Measurements from ENCODE around the gene RANBP2.

The RANBP2 gene

DNA sequence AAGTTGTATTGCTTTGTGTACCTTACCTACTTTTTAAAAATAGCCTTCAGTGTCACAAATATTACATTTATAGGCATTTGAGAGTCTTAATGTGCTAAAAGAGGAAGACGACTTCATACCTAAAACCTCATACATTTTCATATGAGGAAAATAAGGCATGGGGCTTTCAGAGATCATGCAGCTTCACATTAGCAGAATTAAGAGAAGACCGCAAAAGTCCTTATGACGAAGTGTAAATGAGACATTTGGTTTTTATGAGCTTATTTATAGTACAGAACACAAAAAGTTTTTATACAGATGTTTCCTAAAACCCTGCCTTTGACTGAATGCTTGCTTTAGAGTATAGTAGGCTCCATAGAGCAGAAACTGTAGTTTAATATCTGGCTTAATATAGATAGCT, 57.2 kb downstream of the RANBP2 start:
- no peak for DNase-seq

DNA sequence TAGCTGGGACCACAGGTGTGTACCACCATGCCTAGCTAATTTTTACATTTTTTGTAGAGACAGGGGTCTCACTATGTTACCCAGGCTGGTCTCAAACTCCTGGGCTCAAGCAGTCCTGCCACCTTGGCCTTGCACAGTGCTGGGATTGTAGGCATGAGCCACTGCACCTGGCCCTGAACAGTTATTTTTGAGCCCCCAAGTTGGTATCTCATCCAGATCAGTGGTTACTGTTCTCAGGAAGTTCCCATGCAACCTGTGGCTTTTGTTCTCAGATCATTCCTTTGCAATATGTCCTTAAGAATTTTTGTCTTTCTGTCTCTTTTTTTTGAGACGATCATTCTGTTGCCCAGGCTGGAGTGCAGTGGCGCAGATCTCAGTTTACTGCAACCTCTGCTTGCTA, 59.6 kb downstream of the RANBP2 start:
- DNase-seq: no peak

DNA sequence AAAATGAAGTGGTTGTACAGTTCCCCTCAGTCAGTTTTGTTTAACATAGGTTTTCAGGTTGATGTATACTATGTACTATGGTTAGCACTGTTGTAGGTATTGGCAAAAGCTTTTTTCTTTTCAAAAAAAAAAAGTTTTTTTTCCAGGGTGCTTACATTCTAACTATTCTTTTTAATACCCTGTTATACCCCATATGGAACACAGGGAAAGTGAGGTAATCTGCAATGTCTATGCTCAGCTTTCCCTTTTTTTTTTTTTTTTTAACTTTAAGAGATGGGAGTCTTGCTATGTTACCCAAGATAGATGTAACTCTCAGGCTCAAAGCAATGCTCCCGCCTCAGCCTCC, 66.7 kb downstream of the RANBP2 start:
- no peak for DNase-seq

DNA sequence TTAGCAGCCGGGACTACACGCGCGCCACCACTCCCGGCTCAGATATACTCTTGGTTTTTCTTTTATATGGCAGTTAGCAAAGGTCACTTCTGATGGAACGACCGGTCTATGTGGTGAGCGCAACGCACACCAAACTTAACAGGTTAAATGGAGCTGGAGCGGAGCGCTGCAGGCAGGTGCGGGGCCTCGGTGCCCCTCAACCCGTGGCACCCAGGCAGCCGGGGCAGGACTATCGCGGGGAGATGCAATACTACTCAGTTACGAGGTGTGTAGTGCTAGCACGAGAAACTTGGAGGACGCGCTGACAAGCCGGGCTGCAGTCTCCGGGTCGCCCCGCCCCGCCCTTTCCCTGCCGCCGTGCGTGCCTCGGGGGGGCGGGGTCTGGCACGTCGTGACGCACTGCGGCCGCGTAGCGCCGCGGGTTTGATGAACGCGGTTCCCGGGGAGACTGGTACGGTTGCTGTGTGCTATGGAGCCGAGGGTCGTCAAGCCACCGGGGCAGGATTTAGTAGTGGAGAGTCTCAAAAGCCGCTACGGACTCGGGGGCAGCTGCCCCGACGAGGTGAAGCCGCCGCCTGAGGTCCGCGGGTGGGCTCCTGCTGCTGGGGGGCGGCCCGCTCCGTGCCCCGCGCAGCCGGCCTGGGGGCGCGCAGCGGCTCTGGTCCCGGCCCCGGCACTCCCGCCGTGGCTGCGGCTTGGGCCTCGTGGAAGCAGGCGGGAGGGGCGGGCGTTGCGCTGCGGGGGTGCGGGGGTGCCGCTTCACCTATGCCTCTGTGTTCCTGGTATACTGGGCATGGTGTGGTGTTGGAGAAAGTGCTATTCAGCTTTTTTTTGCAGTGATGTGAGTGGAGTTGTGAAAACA, 67.3 kb downstream of the RANBP2 start, which contains the start of gene CCDC138:
TSS of gene CCDC138 (plus strand) at position 418 of the 862 bp plus-strand sequence. CDS start at position 470, 52 bp downstream.
- peak; percentile 95 for DNase-seq

DNA sequence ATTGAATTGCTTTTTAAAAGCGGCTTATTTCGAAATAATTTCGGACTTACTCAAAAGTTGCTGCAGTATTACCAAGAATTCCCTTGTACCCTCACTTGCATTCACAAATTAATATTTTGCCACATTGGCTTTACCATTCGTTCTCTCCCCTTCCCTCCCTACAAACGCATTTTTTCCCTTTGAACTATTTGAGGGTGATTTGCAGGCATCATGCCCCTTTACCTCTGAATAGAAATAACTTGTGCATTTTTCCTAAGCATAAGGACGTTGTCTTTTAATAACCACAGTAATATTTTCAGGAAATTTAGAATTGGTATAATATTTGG, 67.9 kb downstream of the RANBP2 start:
- DNase-seq: no peak

DNA sequence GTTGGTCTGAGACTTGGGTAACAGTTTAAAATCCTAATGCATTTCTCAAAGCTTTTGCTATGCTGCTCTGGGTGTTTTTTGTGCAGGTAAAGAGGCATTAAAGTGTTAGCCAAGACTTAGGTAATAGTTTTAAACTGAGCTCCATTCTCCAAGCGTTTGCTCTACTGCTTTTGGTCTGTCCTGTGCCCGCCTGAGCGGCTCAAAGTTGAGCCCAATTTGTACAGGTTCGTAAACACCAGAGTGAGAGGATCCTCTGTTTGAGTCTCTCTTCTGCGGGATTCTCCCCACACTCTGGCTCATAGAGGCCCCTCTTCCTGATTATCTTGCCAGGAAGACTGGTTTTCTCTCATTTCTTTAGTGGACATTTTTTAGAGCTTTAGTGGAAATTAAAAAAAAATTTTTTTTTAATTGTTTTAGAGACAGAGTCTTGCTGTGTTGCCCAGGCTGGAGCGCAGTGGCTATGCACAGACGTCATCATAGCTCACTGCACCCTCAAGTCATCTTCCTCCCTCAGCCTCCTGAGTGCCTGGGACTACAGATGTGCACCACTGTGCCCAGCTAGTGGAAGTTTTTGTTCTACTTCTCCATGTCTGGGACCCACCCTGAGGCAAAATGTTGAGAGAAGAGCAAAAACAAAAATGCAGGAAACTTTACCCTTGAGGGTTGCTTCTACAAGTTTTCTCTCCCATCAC, 83.9 kb downstream of the RANBP2 start:
- no peak for DNase-seq

DNA sequence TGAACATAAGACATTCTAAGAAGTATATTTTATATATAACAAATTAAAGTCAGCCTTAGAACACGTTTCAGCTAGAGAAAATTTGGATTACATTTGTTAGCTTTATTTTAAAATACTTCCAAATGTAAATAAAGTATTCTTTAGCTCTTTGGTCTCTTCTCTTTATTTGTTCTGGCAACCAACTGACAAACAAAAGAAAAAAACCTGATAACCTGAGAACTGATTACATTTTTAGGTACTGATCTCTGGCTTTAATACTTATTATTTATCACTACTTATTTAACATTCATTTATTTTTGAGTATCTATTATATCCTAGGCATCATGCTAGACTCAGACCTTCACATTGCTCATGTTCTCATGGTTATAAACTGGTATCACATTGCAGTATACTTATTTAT, 85.8 kb downstream of the RANBP2 start:
- no peak for DNase-seq

DNA sequence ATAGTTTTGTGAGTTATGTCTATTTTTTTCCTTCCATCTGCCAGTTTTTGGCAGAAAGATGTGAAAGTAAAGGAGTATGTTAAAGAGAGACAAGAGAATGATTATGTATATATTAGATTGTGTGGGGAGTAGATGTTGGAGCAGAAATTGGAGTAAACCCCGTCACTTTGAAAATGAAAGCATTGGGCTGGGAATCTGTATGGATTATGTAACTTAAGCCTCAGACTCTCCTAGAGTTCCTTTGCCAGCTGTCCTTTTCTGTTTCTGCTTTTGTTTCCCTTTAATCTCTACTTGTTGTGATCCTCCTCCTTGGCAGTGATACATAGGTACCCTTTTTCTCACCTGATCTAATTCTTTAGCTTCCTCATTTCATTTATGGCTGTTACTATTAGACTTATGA, 86.5 kb downstream of the RANBP2 start:
- no peak for DNase-seq

DNA sequence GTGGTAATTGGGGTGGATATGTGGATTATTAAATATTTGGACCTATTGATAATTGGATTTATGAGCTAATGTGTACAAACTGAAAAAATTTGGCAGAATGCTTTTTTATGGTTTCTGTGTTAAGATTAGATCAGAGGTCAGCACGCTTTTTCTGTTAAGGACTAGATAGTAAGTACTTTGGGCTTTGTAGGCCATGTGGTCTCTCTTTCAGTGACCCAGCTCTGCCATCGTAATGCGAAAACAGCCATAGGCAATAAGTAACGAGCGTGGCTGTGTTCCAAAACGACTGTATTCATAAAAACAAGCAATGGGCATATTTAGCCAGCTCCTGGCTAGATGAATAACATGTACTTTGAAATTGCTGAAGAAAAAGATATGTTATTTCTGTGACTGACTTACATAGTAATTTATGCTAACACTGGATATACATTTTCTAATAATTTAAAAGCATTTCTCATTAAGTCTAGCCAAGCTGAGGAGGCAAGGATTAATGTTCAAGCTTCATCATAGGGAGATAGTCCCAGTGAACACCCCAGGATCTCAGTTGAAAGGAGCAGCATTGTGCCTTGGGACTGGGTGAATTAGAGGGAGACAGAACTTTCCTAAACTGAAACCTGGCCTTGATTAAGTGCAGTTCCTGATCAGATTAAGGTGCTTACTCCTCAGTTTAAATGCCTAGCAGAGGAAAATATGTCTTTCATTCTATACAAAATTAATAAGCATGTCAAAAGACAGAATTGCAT, 87.3 kb downstream of the RANBP2 start:
- no peak for DNase-seq

DNA sequence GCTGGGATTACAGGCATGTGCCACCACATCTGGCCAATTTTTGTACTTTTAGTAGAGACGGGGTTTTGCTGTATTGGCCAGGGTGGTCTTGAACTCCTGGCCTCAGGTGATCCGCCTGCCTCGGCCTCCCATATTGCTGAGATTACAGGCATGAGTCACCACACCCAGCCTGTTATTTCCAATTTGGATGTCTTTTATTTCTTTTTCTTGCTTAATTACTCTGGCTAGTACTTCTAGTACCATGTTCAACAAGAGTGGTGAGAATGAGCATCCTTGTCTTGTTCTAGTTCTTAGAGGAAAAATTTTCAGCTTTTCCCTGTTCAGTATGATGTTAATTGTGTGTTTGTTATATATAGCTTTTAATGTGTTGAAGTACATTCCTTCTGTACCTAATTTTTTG, 90.7 kb downstream of the RANBP2 start:
- DNase-seq: no peak

DNA sequence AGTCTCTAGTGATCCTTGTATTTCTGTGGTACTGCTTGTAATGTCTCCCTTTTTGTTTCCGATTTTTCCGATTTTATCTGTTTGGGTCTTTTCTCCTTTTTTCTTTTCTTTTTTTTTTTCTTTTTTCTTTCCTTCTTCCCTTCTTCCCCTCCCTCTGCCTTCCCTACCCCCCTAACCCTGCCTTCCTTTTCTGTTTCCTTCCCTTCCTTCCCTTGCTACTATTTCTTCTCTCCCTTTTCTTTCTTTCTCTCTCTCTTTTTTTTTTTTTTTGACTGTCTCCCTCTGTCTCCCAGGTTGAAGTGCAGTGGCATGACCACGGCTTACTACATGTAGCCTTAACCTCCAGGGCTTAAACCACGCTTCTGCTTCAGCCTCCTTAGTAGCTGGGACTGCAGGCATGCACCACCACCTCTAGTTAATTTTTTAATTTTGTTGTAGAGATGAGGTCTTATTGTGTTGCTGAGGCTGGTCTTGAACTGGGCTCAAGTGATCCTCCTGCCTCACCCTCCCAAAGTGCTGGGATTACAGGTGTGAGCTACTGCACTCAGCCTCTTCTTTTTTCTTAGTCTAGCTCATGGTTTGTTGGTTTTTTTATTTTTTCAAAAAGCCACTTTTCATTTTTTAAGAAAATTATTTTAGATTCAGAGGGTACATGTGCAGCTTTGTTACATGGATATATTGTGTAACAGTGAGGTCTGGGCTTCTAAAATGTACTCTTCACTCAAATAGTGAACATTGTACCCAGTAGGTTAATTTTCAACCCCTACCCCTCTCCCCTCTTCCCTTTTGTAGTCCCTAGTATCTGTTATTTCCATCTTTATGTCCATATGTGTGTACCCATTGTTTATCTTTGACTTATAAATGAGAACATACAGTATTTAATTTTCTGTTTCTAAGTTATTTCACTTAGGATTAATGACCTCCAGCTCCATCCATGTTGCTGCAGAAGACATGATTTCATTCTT, 92.0 kb downstream of the RANBP2 start:
- no peak for DNase-seq

DNA sequence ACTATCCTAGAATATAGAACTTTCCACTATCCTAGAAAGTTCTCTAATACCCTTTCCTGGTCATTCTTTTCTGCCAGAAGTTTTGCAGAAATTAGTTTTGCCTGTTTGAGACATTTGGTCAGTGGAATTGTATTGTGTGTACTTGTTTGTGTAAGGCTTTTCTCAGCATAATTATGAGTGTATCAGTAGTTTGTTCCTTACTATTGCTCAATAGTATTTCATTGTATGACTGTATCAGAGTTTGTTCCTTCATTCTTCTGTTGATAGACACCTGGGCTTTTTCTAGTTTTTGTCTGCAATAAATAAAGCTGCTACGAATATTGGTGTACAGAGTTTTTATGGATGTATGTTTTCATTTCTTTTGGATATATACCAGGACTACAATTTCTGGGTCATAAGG, 94.5 kb downstream of the RANBP2 start:
- no peak for DNase-seq

DNA sequence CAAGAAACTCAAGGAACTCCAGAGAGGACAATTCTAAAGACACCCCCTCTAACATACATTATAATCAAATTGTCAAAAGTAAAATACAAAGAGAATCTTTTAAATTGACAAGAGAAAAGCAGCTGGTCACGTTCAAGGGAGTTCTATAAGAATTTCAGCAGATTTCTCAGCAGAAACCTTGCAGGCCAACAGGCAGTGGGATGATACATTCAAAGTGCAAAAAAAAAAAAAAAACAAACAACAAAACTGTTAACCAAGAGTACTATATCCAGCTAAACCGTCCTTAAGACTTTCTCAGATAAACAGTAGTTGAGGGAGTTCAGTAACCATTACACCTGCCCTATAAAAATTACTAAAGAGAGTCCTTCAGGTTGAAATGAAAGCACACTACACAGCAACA, 101.2 kb downstream of the RANBP2 start:
- no peak for DNase-seq

DNA sequence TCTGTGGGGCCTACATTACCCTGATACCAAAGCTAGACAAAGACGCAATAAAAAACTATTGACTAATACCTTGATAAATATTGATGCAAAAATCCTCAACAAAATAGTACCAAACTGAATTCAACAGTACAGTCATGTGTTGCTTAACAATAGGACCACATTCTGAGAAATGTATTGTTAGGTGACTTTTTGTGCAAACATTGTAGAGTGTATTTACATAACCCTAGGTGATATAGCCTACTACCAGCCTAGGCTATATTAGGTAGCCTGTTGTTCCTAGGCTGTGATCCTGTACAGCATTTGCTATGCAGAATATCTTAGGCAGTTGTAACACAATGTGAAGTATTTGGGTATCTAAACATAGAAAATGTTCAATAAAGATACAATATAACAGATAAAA, 104.0 kb downstream of the RANBP2 start:
- no peak for DNase-seq

DNA sequence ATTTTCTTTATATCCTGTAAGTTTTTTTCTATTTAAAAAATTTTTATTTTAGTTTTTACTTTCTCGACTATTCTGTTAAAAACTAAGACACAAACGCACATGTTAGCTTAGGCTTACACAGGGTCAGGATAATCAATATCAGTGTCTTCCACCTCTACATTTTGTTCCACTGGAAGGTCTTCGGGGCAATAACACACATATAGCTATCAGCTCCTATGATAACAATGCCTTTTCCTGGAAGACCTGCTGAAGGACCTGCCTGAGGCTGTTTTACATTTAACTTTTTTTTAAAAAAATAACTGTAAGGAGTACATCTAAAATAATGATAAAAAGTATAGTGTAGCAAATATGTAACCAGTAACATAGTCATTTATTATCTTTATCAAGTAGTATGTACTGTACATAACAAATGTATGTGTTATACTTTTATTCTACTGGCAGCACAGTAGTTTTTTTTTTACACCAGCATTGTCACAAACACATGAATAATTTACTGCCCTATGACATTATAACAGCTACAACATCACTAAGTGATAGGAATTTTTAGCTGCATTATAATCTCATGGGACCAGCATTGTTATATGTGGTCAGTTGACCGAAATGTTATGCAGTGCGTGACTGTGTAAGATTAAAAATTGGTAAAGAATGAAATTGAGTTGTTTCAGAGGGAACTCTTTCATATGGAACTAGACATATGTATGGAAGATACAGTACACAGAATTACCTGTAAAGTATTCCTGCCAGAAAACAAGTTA, 105.2 kb downstream of the RANBP2 start:
- DNase-seq: no peak

DNA sequence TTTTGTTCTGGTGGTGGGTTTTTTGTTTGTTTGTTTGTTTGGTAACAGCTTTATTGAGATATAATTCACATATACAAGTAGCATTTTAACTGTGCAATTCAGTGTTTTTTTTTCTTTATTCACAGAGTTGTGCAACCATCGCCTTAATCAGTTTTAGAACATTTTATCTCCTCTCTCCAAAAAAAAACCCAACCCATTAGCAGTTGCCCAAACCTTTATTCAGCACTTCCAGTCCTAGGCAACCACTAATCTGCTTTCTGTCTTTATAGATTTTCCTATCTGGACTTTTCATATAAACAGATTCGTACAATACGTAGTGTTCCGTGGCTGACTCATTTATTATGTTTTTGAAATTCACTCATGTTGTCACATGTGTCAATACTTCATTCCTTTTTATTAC, 106.0 kb downstream of the RANBP2 start:
- no peak for DNase-seq

DNA sequence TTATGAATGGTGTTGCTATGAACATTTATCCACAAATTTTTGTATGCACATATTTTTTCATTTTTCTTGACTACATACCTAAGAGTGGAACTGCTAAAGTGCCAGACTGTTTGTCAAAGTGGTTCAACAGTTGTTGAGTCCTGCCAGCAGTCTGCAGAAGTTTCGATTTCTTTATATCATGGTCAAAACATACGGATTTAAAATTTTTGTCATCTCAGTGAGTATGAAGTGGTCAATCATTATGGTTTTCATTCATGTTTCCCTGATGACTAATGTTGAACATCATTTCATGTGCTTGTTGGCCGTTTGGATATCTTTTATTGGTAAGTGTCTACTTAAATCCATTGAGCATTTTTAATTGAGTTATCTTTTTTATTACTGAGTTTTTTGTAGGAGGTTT, 106.5 kb downstream of the RANBP2 start:
- DNase-seq: no peak

DNA sequence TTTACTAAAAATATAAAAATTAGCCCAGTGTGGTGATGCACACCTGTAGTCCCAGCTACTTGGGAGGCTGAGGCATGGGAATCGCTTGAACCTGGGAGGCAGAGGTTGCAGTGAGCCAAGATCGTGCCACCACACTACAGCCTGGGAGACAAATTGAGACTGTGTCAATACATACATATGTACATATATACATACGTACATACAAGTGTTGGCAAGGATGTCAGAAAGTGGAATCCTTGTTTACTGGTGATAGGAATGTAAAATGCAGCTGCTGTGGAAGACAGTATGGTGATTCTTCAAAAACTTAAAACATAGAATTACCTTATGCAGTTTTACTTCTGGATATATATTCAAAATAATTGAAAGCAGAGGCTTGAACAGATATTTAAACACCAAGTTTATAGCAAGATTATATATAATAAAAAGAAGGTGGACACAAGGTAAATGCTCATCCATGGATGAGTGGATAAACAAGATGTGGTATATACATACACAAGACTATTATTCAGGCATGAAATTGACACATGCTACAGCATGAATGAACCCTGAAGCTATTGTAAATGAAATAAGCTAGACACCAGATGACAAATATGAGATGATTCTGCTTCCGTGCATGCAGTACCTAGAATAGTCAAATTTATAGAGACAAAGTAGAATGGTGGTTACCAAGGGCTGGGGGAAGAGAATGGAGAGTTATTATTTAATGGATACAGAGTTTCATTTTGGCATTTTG, 110.5 kb downstream of the RANBP2 start:
- DNase-seq: no peak

DNA sequence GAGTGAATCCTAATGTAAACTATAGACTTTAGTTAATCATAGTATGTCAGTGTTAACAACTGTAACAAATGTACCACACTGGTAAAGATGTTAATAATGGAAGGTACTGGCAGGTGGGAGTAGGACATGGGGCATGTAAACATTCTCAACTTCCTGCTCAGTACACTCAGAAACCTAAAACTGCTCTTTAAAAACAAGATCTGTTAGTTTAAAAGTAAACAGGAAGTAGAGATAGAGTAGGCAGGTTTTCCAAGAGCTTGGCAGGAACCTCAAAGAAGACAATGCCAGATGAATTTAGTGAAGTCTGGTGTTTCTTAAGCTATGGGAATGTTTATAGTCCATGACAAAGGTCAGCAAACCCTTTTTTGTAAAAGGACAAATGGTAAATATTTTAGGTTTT, 113.9 kb downstream of the RANBP2 start:
- DNase-seq: no peak

DNA sequence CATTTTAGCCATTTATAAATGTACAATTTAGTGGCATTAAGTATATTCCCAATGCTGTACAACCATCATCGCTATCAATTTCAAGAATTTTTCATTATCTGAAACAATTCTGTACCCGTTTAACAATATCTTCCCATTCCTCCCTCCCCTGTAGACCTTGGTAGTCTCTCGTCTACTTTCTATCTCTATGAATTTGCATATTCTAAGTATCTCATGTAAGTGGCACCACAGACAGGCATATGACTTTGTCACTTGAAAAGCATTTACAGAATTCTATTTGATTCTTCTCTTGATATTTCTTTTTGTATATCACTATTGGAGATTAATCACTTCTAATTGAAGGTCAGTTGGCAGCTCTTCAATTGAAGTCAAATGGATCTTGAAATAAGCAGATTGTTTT, 115.3 kb downstream of the RANBP2 start:
- DNase-seq: no peak

DNA sequence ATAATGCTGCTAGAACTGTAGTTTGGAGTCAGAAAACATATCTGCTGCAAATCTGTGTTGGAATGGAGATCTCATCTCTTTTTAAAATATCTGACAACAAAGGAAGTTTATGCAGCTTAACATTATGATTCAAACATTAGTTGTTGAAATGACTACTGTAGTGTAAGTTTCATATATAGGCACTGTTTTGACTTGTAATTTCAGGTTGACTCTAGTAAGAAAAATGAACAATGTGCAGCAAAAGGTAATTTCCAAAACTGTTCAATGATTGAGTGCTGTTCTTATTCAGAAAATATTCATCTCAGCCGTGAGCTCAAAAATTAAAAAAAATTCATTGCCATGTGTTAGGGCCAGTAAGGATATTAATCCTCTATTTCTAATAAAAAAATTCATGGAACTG, 115.8 kb downstream of the RANBP2 start:
- no peak for DNase-seq

Measured in right kidney (tissue), 1 donor.